ENCODE measurements around the gene CTDNEP1.
A peak's percentile ranks its signal among the peaks of the same experiment; 100 is the strongest.

CTDNEP1 gene

DNA sequence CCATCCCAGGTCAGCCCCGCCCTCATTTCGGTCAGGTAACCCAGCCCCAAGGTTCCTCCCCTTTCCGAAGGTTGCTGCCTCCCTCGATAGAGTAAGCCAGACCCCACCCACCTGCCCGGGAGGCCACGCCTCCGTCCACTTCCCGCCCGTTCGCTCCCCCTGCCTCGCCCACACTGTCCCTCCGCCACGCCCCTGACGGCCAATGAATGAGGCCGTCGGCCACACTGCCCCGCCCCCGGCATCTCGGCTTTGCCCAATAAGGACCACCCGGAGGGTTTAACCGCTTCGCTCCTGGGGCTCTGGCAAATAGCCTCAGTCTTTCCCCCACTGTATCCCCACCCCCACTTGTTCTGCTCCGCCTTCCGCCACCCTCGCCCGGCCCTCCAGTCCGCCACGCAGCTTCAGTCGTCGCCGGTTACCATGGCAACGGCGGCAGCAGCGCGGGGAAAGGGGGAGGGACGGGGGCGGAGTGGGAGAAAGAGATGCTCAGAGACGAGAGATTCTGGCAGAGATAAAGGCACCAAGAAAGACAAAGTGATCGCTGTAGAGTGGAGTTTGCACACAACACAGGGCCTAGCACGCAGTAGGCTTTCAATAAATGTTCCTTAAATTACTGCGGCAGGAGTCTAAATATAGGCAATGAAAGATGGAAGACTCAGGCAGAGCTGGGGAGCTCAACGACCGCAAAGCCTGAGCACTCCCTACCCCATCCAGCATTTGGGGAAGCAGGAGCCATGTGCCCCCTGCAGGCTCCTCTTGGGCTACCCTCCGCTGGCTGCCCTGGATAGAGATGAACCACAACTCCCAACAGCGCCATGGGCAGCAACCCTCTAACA, 37.0 kb downstream of the CTDNEP1 start:
- peak; percentile 97 for DNase-seq

DNA sequence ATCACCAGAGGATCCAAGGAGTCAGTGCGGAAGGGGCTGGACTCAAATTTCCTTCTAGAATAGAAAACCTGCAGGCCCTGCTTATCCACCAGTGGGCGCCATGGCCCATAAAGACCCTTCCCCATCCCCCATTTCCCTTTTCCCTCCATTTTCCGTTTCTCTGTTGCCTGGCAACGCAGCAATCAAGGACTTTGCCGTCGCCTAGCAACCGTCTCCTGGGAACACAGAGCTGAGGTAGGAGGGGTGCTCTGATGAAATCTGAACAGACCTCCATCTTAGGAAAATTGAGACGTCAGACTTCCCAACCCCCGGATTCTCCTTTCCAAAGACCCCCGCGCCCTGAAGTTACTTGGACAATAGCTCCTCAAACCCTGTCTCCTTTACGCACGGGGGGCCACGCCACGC, 37.6 kb downstream of the CTDNEP1 start:
- DNase-seq: peak; percentile 96

DNA sequence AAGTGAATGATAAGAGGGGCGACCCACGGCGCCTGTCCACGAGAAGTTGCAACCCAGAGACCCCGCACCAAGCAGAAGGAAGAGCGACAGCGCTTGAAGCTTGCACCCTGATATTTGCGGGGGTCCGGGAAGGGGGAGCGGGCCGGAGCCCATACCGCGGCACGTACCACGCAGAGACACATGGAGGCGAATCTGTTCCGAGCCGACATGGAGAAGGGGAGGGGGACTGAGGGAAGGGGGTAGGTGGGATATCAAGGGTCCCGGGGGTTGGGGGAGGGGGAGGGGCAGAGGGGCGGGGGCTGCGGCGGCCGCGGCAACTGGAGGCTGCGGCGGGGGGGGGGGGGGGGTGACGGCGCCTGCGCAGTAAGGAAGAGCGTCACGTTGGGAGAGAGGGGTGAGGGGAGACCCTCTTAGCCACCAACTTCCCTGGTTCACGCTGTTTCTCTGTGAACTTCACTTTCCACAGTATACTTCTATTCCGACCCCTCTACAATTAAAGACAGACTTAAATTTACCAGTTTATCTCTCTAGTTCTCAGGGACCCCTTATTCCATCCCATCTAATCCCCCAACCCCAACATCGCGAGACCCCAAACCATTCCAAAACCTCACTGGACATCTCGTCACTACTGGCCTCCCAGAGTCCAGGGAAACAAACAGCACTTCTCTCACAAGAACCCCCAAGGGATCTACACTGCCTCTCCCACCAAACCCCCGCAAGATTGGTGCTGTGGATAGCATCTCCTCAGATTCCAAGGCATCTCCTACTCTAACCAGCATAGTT, 39.9 kb downstream of the CTDNEP1 start:
- peak; percentile 35 for DNase-seq

- DNase-seq: no peak
These were observed 42.6 kb downstream of the CTDNEP1 start for GRCh38 chr17:7208754-7209460.

- DNase-seq: no peak
These were observed 43.4 kb downstream of the CTDNEP1 start for GRCh38 chr17:7208027-7208571.

GRCh38 chr17:7207120-7208001, 44.2 kb downstream of the CTDNEP1 start:
- no peak for DNase-seq

GRCh38 chr17:7205561-7205960, 46.0 kb downstream of the CTDNEP1 start:
- no peak for DNase-seq

GRCh38 chr17:7204828-7205461, 46.6 kb downstream of the CTDNEP1 start:
- DNase-seq: peak; percentile 94

DNA sequence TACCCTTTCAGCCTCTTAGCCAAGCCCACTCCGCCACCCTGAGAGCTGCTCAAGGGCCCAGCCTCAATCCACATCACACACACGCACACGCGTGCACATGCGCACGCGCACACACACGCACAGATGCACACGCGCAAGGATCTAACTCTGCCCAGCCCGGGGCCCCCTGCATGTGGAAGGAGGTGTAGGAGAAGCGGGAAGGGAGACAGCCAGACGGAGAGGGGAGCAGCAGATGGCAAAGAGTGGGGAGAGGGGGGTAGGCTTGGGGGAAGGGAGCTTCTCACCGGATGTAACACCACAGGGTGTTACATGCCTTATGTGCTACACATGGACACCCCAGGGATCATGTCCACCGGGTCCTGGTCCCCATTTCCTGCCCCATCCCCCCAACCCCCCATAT, 47.2 kb downstream of the CTDNEP1 start:
- peak; percentile 74 for DNase-seq

DNA sequence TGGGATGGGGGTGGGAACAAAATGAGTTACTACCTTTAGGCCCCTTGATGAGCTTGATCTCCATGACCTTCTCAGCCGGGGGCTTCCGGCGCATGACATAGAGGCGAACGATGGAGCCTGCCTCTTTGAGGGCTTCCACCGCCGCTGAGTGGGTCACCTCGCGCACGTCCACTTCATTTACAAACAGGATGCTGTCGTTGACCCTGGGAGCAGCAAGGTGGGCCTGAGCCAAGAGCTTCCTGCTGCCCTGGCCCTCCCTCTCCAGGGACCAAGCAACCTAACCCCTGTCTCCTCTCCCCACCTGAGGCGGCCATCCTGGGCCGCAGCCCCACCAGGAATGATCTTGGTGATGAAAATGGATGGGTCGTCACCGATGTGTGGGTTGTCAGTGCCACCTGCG, 48.1 kb downstream of the CTDNEP1 start:
- no peak for DNase-seq

DNA sequence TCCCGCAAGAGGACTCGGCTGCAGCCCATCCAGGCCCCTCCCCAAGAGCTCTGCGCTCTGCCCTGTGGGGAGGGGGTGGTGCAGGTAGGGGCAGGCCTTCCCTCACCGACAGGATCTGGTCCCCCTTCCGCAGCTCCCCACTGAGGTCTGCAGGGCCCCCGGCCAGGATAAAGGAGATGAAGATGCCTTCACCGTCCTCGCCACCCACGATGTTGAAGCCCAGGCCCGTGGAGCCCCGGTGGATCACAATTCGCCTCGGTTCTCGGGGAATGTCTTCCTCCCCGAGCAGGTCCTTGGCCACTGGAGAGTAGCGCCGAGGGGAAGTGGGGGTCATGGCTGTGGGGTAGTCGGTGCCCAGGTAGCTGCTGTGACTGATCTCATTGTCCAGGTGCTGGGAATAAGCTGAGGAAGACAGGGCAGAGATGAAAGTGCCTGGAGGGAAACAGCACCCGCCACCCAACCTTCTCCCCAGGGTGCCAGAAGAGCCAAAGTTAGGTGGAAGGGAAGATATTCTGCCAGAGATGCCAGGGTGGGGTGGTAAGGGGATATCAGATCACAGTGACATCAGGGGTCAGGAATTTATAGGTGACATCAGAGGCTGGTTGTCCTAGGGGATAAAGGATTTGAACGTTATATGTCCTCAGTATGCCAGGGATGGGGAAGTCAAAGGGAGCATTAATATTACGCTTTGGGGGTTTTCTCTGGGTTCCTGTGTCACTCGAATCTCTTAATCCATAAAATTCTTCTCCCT, 54.7 kb downstream of the CTDNEP1 start:
- DNase-seq: no peak

GRCh38 chr17:7195971-7196370, 55.6 kb downstream of the CTDNEP1 start:
- DNase-seq: no peak
